Measurements from ENCODE around the gene GAB1.
A peak's percentile ranks its signal among the peaks of the same experiment; 100 is the strongest.

Gene GAB1

GRCh38 chr4:143294310-143294709, 42.4 kb upstream of the GAB1 start:
- TF ChIP-seq PATZ1 (CRISPR knock-in tag; IDR thresholded peaks at IDR 0.05; ENCODE audit: borderline replicate concordance), result no peak
- peak; percentile 48; the same call in 1 of the 2 replicates for TF ChIP-seq SNAI2 (CRISPR knock-in tag; IDR thresholded peaks at IDR 0.05)
- peak; percentile 88 for TF ChIP-seq TCF4 (CRISPR knock-in tag; IDR thresholded peaks at IDR 0.05; ENCODE audit: borderline replicate concordance)
- TF ChIP-seq, protein P1, sequence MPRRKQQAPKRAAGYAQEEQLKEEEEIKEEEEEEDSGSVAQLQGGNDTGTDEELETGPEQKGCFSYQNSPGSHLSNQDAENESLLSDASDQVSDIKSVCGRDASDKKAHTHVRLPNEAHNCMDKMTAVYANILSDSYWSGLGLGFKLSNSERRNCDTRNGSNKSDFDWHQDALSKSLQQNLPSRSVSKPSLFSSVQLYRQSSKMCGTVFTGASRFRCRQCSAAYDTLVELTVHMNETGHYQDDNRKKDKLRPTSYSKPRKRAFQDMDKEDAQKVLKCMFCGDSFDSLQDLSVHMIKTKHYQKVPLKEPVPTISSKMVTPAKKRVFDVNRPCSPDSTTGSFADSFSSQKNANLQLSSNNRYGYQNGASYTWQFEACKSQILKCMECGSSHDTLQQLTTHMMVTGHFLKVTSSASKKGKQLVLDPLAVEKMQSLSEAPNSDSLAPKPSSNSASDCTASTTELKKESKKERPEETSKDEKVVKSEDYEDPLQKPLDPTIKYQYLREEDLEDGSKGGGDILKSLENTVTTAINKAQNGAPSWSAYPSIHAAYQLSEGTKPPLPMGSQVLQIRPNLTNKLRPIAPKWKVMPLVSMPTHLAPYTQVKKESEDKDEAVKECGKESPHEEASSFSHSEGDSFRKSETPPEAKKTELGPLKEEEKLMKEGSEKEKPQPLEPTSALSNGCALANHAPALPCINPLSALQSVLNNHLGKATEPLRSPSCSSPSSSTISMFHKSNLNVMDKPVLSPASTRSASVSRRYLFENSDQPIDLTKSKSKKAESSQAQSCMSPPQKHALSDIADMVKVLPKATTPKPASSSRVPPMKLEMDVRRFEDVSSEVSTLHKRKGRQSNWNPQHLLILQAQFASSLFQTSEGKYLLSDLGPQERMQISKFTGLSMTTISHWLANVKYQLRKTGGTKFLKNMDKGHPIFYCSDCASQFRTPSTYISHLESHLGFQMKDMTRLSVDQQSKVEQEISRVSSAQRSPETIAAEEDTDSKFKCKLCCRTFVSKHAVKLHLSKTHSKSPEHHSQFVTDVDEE (CRISPR knock-in tag; IDR thresholded peaks at IDR 0.05), result peak; percentile 82
- 0 out of 2 replicates have a peak, but pooled peaks have one; percentile 57 for TF ChIP-seq RARB (CRISPR knock-in tag; IDR thresholded peaks at IDR 0.05)
- TF ChIP-seq ZFP30 (CRISPR knock-in tag; IDR thresholded peaks at IDR 0.05), result no peak
- TF ChIP-seq ZFP3 (CRISPR knock-in tag; IDR thresholded peaks at IDR 0.05), result 0 out of 2 replicates have a peak, but pooled peaks have one; percentile 38
- peak; percentile 57; the same call in 1 of the 2 replicates for TF ChIP-seq POU6F1 (CRISPR knock-in tag; IDR thresholded peaks at IDR 0.05; ENCODE audit: borderline replicate concordance, low read depth)
- TF ChIP-seq ZNF8 (CRISPR knock-in tag; IDR thresholded peaks at IDR 0.05), result no peak
- TF ChIP-seq GLIS3 (CRISPR knock-in tag; IDR thresholded peaks at IDR 0.05), result no peak
- no peak for TF ChIP-seq ARNTL (CRISPR knock-in tag; IDR thresholded peaks at IDR 0.05; ENCODE audit: borderline replicate concordance, low read depth)
- TF ChIP-seq CSDC2 (CRISPR knock-in tag; IDR thresholded peaks at IDR 0.05), result no peak
- TF ChIP-seq OSR1 (CRISPR knock-in tag; IDR thresholded peaks at IDR 0.05), result no peak; the same call in 1 of the 2 replicates
- TF ChIP-seq, protein P2, sequence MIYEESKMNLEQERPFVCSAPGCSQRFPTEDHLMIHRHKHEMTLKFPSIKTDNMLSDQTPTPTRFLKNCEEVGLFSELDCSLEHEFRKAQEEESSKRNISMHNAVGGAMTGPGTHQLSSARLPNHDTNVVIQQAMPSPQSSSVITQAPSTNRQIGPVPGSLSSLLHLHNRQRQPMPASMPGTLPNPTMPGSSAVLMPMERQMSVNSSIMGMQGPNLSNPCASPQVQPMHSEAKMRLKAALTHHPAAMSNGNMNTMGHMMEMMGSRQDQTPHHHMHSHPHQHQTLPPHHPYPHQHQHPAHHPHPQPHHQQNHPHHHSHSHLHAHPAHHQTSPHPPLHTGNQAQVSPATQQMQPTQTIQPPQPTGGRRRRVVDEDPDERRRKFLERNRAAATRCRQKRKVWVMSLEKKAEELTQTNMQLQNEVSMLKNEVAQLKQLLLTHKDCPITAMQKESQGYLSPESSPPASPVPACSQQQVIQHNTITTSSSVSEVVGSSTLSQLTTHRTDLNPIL (CRISPR knock-in tag; IDR thresholded peaks at IDR 0.05; ENCODE audit: low read depth), result 0 out of 2 replicates have a peak, but pooled peaks have one; percentile 72
- peak; percentile 72; the same call in 1 of the 2 replicates for TF ChIP-seq ESRRG (CRISPR knock-in tag; IDR thresholded peaks at IDR 0.05)
- peak; percentile 88 for TF ChIP-seq ZC3H10 (CRISPR knock-in tag; IDR thresholded peaks at IDR 0.05)
- no peak for TF ChIP-seq ZNF70 (CRISPR knock-in tag; IDR thresholded peaks at IDR 0.05)
- peak; percentile 71; the same call in 1 of the 2 replicates for TF ChIP-seq TOX (CRISPR knock-in tag; IDR thresholded peaks at IDR 0.05; ENCODE audit: borderline replicate concordance)
- TF ChIP-seq BACH2 (CRISPR knock-in tag; IDR thresholded peaks at IDR 0.05; ENCODE audit: borderline replicate concordance), result no peak
- TF ChIP-seq ISL1 (CRISPR knock-in tag; IDR thresholded peaks at IDR 0.05), result peak; percentile 95
- TF ChIP-seq PPARA (CRISPR knock-in tag; IDR thresholded peaks at IDR 0.05; ENCODE audit: borderline replicate concordance), result no peak
- no peak for TF ChIP-seq ZNF565 (CRISPR knock-in tag; conservative IDR thresholded peaks at IDR 0.05; ENCODE audit: low read depth)
- peak; percentile 91; the same call in 1 of the 2 replicates for TF ChIP-seq CSRNP3 (CRISPR knock-in tag; IDR thresholded peaks at IDR 0.05)
- peak; percentile 91 for ATAC-seq

GRCh38 chr4:143294710-143295275, 41.9 kb upstream of the GAB1 start:
- no peak for TF ChIP-seq SNAI2 (CRISPR knock-in tag; IDR thresholded peaks at IDR 0.05)
- TF ChIP-seq ZC3H10 (CRISPR knock-in tag; IDR thresholded peaks at IDR 0.05), result no peak
- no peak for TF ChIP-seq RARB (CRISPR knock-in tag; IDR thresholded peaks at IDR 0.05)
- no peak for TF ChIP-seq BACH2 (CRISPR knock-in tag; IDR thresholded peaks at IDR 0.05; ENCODE audit: borderline replicate concordance)
- no peak for TF ChIP-seq PATZ1 (CRISPR knock-in tag; IDR thresholded peaks at IDR 0.05; ENCODE audit: borderline replicate concordance)
- ATAC-seq, result peak; percentile 75
